ENCODE measurements around the gene SPOCK1.
"Not testable (repeated sequence)": the region's sequence is repeated elsewhere in the genome, so short reads cannot be mapped to it uniquely, and the experiment has no call there.

SPOCK1 gene

DNA sequence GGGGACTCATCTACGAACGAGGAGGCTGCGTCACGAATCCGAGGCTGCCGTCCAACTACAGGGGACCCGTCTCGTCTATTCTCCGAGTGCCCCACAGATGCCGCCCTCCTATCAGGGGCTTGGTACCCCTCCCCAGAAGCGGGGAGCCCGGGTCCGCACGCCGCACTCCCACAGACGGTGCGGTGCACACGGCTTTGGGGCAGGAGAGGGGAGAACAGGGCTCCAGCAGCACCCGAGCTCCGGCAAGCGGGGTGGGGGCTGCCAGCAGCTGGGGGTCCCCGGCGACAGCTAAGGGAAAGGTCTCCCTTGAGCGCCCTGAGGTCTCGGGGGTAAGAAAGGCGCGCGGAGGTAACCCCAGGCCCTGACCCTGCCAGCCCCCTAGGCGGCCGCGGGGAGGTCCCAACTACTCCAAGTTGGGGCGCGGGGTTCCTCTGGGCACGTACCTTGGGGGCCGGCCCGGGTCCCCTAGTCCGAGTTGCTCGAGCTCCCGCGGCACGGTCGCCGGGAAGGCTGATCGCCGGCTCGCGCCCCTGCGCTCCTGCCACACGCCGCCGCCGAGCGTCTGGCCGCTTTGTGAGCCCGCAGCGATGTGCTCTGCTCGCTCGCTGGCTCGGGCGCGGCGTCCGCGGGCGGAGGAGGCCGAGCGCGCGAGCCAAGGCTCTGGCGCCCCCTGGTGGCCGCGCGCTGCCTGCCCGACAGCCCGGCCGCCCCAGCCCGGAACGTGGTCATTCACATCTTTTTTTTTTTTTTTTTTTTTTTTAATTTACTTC, at the start of gene SPOCK1:
TSS of gene SPOCK1 (minus strand) at position 591 of the 770 bp plus-strand sequence.
- DNase-seq, result peak; percentile 82

DNA sequence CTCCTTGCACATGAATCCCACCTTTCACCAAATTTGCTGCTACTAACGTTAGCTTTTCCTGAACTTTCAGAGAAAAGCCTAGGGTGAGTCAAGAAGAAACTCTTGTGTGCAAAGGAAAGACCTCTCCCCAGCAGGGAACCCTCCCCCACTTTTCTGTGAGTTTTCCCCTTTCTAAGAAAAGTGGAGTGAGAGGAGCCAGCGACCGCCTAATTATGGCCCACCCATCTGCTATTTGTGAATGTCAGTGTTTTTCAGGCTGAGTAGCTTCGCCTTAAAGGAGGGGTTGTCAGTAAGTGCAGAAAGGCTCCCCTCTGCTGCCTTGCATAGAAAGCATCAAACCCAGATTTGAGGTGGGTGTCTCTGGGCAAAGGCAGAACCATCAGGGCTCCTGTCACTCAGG, 46.8 kb upstream of the SPOCK1 start:
- no peak for DNase-seq

DNA sequence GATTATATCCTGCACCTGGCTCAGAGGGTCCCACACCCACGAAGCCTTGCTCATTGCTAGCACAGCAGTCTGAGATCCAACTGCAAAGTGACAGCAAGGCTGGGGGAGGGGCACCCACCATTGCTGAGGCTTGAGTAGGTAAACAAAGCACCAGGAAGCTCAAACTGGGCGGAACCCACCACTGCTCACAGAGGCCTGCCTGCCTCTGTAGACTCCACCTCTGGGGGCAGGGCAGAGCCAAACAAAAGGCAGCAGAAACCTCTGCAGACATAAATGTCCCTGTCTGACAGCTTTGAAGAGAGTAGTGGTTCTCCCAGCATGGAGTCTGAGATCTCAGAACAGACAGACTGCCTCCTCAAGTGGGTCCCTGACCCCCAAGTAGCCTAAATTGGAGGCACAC, 36.3 kb upstream of the SPOCK1 start:
- not testable (repeated sequence) for DNase-seq

DNA sequence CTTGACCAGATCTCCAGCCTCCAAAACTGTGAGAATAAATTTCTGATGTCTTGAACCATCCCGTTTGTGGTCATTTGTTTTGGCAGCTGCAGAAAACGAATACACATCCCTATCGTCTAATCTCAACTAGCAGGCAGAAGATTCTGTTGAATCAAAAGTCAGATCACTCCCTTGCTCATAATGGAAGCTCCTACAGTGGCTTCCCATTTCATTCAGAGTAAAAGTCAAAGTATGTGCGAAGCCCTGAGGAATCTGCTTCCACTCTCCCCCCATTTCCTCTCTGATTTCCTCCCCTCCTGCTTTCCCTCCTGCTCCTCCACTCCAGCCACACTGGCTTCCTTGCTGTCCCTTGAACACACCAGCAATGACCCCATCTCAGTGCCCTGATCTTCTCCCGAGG, 34.8 kb upstream of the SPOCK1 start:
- no peak for DNase-seq

DNA sequence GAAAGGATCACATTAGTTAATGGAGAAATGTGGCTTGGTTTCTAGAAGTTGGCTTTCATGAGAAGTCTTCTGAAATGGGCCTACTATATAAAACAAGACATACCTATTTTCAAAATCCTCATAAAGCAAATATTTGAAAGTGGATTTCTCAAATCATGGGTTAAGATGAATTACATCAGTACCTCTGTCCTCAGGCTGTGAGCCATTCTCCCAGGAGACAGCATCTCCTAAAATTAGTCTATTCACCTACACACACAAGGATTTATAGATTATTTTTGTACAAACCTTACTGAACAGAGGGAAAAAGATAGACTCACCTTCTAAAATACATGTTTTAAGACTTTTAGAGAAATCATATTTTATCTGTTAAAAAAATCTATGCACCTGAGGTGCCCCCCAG, 32.1 kb upstream of the SPOCK1 start:
- DNase-seq, result no peak

DNA sequence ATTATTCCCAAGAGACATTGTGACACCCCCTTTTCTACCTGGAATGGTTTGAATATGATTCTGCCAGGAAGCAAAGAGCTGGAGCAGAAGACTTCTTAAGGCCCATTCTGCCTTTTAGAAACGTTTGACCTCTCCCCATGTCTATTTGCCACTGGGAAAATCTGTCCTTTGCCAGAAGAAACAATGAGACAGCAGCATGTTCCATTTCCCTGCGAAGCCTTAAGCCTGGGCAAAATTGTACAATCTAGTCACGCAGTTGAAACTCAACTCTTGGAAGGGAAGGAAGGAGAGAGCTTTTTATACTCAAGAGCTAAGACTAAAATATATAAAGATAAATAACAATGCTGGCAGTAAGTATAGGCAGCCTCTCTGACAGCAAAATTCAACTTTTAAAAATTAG, 22.1 kb upstream of the SPOCK1 start:
- no peak for DNase-seq

DNA sequence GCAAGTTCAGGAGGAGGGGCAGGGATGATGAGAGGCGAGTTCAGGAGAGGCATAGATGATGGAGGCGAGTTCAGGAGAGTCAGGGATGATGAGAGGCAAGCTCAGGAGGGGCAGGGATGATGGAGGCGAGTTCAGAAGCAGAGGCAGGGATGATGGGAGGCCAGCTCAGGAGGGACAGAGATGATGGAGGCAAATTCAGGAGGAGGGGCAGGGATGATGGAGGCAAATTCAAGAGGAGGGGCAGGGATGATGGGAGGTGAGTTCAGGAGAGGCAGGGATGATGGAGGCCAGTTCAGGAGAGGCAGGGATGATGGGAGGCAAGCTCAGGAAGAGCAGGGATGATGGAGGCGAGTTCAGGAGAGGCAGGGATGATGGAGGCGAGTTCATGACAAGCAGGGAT, 17.8 kb upstream of the SPOCK1 start:
- DNase-seq, result no peak

DNA sequence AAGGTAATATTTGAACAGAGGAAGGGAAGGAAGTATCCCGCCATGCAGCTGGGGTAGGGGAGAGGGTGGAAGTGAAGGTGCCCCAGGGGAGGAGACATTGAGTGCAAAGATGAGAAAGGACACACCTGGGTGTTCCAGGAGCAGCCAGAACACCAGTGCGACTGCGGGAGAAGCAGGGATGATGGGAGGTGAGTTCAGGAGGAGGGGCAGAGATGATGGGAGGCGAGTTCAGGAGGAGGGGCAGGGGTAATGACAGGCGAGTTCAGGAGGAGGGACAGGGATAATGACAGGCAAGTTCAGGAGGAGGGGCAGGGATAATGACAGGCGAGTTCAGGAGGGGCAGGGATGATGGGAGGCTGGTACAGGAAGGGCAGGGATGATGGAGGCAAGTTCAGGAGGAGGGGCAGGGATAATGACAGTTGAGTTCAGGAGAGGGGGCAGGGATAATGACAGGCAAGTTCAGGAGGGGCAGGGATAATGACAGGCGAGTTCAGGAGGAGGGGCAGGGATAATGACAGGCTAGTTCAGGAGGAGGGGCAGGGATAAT, 17.2 kb upstream of the SPOCK1 start:
- DNase-seq, result no peak

DNA sequence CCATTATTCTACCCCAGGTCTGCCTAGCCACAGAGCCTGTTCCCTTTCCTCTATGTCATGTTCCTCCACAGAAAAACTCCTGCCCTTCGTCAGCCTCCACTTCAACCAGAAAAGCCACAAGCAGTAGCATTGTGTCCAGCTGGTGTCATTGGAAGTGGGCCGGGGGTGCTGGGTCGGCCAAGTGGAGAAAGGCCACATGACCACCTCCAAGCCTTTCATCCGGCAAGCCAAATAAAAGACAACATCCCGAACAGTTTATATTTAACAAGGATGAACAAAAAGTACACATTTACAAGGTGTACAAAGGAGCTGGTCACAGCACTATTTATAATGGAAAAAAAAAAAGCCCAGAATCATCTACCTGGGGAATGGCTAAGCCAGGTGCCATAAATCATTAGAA, 16.1 kb upstream of the SPOCK1 start:
- DNase-seq, result no peak

DNA sequence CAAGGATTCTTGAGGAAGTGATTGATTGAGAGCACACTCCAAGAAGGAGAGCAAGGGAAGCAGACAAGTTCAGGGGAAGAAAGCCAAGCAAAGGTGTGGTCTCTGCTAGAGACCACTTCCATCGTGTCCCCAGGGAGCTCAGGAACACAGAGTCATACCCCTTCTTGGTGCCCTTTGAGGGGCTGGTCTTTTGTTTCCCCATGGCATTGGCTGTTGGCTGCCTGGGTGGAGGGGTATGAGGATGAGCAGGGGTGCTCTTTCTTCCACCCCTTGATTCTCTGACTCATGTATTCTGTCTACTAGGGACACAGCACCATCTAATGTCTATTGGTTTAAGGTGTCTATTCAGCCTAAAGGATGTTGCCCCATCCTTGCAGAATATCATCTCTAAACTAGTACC, 11.5 kb upstream of the SPOCK1 start:
- no peak for DNase-seq

DNA sequence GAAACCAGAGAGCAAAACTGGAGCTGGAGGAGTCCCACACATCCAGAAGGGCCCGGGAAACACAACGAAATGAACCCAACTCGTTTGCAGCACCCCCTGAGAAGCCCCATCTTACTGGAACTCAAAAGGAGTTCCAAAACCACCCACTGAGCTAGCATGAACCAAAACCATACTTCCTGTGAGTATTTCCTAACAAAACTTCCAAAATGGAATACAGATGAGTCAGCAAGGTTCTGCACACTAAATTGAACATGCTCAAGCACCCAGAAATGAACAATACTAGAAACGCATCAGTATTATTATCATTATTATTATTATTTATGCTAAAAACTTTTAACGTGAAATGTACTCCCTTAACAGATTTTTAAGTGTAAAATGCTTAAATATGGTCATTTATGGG, 8.0 kb upstream of the SPOCK1 start:
- no peak for DNase-seq

DNA sequence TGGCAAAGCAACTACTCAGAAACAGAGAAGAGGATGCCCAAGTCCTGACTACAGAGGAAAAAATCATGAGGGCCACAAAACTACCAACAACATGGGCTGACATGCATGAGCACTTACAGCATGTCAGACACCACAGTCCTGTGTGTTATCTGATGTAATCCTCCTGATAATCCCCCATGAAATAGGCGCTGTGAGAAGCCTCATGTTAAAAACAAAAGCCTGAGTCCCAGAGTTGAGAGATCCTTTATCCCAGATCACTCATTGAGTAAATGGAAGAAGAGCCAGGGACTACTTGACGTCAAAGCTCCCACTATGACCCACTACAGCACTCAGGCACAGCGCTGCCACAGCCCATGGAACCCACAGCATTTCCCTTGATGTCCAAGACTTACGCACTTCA, 7.2 kb upstream of the SPOCK1 start:
- no peak for DNase-seq

DNA sequence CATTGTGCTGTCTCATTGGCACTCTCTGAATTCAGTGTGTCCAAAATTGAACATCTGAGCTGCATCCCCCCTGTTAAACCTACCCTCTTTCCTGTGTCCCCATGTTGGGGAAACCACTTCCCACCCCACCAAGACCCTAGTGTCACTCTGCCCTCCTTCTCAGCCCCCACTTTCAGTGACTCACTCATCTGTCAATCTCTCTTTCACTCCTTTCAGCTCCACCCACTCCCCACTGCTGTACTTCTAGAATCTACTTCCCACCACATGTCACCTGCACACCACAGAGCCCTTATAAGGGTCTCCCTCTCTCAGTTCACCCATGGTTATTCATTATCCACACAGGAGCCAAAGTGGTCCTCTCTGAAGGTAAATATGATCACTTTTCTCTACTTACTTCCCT, 5.8 kb upstream of the SPOCK1 start:
- no peak for DNase-seq

DNA sequence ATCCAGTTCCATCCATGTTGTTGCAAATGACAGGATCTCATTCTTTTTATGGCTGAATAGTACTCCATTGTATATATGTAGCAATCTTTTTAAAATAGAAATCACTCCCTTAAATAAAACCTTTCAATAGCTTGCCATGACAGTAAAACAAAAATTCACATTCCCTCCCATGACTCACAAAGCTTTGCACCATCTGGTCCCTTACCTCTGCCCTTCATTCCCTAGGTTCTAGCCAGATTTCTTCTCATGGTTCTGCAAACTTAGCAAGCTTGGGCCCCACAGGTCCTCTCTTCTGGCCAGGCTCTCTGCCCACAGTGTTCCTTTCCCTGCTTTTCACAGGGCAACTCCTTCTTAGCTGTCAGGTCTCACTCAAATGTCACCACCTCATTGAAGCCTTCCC, 4.3 kb upstream of the SPOCK1 start:
- no peak for DNase-seq

DNA sequence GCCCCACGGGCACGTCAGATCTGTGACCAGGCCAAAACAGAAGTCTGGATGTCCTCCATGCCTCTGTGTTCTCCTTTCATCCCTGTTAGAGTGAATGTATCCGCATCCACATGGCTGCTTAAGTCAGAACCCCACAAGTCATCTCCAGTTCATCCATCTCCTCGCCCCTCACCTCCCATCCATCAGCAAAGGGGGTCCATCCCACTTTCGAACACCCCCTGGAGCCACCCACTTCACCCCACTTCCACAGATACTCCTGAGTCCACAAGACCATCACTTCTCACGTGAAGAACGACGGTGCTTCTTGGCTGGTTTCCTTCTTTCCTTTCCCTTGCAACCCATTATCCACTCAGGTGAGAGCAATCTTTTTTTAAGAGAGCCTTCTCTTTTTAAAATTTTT, 3.5 kb upstream of the SPOCK1 start:
- no peak for DNase-seq

DNA sequence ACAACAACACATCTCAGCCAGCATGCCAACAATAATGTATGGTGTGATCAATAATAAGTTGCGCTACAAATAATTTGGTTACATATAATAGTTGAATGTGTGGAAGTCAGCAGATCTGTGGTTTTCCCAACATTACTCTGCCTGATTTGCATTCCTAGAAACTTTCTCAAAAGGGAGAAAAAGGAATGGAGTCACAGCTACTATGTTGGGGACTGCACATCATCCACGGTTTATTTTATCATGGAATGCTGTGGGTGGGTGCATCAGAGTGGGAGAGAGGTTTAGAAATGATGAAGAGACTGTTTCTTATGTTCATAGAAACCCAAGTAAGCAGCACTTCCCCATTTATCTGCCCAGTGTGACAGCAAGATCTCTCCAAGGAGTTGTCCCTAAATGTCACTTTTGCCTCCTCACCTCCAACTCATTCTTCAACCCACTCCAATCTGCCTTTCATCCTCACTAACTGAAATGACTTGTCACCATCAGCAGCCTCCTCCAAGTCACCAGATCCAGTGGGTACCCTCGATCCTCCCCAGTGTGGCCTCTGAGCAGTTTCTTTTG, 2.8 kb upstream of the SPOCK1 start:
- DNase-seq, result no peak

DNA sequence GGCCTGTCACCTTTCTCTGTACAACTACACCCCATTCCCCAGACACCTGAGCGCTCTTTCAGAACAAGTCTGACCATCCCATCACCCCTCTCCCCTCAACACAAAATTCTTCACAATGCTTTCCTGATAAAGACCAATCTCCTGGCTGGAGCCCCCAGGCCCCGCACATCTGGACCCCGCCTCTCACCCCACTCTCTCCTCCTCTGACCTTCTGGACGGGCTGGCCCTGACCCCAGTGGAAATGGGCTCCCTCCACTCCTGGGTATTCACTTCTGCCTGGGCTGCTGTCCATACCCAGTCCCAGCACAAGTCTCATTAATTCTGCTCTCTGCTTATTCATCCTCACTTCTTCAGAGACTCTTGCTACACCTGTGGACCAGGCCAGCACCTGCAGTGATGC, 2.1 kb upstream of the SPOCK1 start:
- DNase-seq, result no peak

DNA sequence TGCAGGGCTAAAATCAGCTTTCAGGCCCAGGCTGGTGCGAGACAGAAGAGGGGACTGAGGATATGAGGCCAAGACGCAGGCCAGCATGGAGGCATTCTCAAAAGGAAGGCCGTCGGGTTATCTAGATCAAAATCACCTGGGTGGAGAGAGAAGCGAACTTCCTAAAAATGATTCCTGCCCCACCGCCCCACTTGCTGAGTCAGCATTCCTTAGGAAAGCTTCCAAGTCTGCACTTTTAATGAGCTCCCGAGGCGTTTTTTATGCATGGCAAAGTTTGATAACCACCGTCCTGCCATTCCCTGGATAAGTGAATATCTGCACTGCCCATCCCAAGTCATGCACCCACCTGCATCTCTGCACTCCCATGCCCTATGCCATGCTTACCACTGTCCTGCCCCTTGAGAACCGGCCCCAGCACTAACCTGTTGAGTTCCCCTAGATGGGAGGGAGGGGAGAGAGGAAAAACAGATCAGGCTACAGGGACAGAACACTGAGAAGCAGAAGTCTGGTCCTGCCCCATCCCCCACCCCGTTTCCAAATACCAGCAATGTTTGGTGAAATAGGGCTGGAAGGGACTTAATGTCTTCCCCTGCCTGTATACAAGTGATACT, 1.6 kb upstream of the SPOCK1 start:
- DNase-seq, result no peak

DNA sequence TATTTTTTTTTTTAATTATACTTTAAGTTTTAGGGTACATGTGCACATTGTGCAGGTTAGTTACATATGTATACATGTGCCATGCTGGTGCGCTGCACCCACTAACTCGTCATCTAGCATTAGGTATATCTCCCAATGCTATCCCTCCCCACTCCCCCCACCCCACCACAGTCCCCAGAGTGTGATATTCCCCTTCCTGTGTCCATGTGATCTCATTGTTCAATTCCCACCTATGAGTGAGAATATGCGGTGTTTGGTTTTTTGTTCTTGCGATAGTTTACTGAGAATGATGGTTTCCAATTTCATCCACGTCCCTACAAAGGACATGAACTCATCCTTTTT, 351 bp upstream of the SPOCK1 start:
- not testable (repeated sequence) for DNase-seq

DNA sequence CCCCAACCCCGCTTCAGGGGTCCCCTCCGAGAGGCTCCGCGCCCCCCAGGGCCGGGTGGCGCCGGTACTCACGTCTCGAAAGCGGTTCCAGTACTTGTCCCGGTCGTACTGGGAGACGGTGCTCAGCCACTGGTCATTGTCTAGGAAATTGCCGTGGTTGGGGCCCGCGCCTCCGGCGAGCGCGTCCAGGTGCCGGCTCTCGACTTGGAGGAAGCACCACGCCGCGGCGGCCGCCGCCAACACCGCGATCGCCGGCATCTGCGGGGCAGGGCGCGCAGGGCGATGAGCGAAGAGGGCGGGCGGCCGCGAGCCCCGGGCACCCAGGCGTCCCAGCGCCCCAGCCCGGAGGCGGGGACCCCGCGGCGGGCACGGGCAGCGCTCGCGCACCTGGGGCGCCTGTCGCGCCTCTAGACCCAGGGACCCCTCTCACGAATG, 808 bp downstream of the SPOCK1 start:
- DNase-seq, result no peak

DNA sequence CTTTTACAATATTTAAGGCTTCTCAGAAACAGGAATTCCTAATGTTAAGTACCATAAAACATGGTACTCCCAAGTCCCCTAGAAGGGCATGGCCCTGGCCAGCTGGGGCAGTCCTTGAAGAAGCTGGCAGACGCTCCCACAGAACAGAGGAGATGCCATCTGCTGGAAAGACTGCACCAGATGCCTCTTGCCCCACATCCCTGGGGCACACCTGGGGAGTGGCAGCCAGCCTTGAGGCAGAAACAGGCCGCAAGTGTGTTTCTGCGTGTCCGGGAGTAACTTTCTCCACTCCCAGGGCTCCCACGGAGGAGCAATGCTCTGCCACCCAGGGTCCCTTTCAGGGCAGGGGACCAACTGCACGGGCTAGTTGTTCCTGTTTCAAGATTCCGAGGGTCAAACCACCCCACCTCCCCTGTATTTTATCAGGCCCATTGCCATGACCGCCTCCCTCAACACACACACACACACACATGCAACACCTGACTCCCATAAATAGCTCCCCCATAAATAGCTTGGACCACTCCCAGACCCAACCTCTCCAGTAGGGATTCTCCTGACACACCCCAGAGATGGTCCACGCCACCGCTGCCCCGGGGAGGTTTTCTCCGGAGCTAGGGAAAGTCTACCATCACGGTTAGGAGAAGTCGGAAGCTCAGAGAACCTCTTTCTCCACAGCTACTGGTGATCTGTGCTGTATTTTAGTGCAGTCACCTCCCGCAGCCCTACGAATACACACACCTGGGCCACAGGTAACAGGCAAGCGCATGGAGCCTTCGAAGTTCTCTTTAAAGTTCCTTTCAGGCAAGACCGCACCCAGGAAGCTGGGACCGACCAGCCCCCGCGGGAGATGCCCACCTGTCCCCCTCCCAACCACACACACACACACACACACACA, 1.5 kb downstream of the SPOCK1 start:
- DNase-seq, result no peak

DNA sequence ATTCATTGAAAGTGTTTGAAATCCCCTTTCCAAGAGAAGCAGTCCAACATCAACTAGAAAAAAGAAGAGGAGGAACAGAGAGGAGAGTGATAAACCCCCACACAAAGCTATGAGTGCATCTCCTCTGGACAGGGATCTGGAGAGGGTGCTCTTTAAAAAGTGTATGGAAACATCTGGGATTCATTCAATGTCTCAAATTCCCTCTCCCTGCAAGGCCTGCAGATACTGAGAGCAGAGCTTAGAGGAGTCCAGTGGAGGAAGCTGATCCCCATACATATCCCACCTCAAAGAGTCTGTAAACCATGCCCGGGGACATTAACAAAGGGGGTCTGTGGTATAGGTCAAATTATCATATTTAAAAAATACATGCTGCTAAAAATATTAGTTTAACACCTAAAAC, 2.2 kb downstream of the SPOCK1 start:
- no peak for DNase-seq

DNA sequence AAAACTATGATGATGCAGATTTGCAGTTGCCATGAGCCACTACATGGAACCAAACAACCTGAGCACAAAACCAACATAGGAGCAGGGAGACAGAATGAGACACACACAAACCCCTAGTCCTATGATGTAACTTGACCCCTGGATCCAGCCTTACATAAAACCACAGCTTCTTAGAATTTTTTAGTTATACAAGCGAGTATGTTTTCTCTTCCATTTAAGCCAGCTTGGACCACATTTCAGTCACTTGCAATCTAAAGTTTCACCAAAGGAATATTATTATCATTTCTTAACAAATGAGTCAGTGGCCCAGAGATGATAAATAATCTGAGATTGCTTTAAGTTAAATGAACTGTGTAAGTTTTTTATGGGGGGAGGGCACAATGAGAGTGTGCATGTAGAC, 6.8 kb downstream of the SPOCK1 start:
- DNase-seq, result no peak
